Activated naive CD8-positive, alpha-beta T cell (primary cell): ENCODE results near the gene CDKN2AIP.

ENCODE experiments used
- H3K27ac Mint-ChIP-seq: one replicate; pipeline ENCODE4 v1.8.0; 2021; ENCODE audit warnings: mixed read lengths
- H3K27me3 Mint-ChIP-seq: one replicate; pipeline ENCODE4 v1.8.0; 2021; ENCODE audit warnings: mixed read lengths
- H3K36me3 Mint-ChIP-seq: one replicate; pipeline ENCODE4 v1.8.0; 2021; ENCODE audit warnings: mixed read lengths
- H3K4me1 Mint-ChIP-seq: one replicate; pipeline ENCODE4 v1.8.0; 2021; ENCODE audit warnings: low read depth, mixed read lengths
- H3K4me3 Mint-ChIP-seq: one replicate; pipeline ENCODE4 v1.8.0; 2021; ENCODE audit warnings: mild to moderate bottlenecking, mixed read lengths
- H3K9me3 Mint-ChIP-seq: one replicate; pipeline ENCODE4 v1.8.0; 2021; ENCODE audit warnings: low read depth, mixed read lengths

The CDKN2AIP gene

GRCh38 chr4:183483997-183484396 lies 39.6 kb downstream of the CDKN2AIP start:
- Mint-ChIP-seq H3K9me3 (no peaks in the 10 kb centered on the region), H3K27me3 (no peaks in the 10 kb centered on the region), H3K4me1 (no peaks in the 10 kb centered on the region), H3K36me3 (no peaks in the 10 kb centered on the region), H3K27ac (no peak overlapping the region), H3K4me3 (no peak overlapping the region)

GRCh38 chr4:183485411-183486160 lies 41.1 kb downstream of the CDKN2AIP start:
- Mint-ChIP-seq H3K4me3 (no peak overlapping the region), H3K27ac (no peak overlapping the region), H3K4me1 (no peaks in the 10 kb centered on the region), H3K36me3 (peaks cover 3% of the 10 kb centered on the region), H3K27me3 (no peaks in the 10 kb centered on the region), H3K9me3 (peaks cover 3% of the 10 kb centered on the region)

- peaks cover 13% of the 10 kb centered on the region for H3K9me3 Mint-ChIP-seq
- no peaks in the 10 kb centered on the region for H3K4me1 Mint-ChIP-seq
- H3K27ac Mint-ChIP-seq = no peak overlapping the region
- no peaks in the 10 kb centered on the region for H3K27me3 Mint-ChIP-seq
- peaks cover 12% of the 10 kb centered on the region for H3K36me3 Mint-ChIP-seq
- no peak overlapping the region for H3K4me3 Mint-ChIP-seq
Measured at GRCh38 chr4:183492791-183493222, 48.4 kb downstream of the CDKN2AIP start.

- H3K27me3 Mint-ChIP-seq = no peaks in the 10 kb centered on the region
- H3K27ac Mint-ChIP-seq = no peak overlapping the region
- no peaks in the 10 kb centered on the region for H3K4me1 Mint-ChIP-seq
- peaks cover 13% of the 10 kb centered on the region for H3K9me3 Mint-ChIP-seq
- H3K36me3 Mint-ChIP-seq = peaks cover 12% of the 10 kb centered on the region
- H3K4me3 Mint-ChIP-seq = no peak overlapping the region
Measured at GRCh38 chr4:183493246-183493645, 48.8 kb downstream of the CDKN2AIP start.

- H3K27ac Mint-ChIP-seq = no peak overlapping the region
- no peak overlapping the region for H3K4me3 Mint-ChIP-seq
- peaks cover 12% of the 10 kb centered on the region for H3K4me1 Mint-ChIP-seq
- H3K27me3 Mint-ChIP-seq = no peaks in the 10 kb centered on the region
- peaks cover 13% of the 10 kb centered on the region for H3K9me3 Mint-ChIP-seq
- H3K36me3 Mint-ChIP-seq = peaks cover 12% of the 10 kb centered on the region
Measured at GRCh38 chr4:183495184-183495583, 50.7 kb downstream of the CDKN2AIP start.
